ENCODE measurements around the gene AP4S1. TPM values are rescaled to one million over a fixed set of nuclear protein-coding genes. Genes with fewer than 3 reads are reported as not detected.

Gene AP4S1, protein sequence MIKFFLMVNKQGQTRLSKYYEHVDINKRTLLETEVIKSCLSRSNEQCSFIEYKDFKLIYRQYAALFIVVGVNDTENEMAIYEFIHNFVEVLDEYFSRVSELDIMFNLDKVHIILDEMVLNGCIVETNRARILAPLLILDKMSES
- 2.6 and 3.4 TPM in 2 replicates for total RNA-seq

DNA sequence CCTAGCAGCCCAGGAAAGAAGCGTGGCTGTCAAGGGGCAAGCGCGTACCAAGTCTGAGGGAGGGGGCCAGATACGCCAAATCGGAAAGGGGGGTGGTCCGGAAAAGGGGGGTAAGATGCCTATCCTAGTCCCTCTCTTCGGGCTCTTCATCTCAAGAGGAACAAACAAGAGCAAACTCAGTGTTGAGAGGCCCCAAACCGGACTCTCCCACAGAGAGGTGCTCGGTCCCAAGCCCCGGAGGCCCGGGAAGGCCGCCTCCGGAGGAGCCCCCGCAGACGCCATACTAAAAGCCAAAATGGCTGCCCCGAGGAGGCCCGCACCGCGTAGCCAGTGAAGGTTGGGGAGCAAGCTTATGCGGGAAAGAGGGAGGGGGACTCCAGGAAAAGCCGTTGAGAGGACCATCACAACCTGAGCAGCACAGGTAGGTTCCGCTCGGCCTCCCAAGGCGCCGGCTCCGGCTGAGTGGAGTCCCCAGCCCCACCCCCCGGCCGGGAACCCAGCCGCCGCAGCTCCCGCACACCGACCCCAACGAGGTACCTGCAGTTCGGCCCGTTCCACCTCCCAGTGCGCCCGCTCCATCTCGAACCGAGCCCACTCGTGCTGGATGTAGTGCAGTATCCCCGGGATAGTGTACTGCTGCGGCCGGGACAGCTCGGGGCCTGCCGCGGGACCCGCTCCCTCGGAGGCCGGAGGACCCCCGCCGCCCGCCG is at the start of gene AP4S1:
AP4S1 (plus strand) TSS at position 283 of the 710 bp plus-strand sequence. CDS start 40,548 bp downstream, outside the sequence.

GRCh38 chr14:31026077-31026449 is 614 bp downstream of the AP4S1 start, which contains the start of gene STRN3:
Gene STRN3 (minus strand): TSS chr14:31026379. CDS start chr14:31026185, 194 bp downstream.

Other genes with a start within 250 kb of the AP4S1 start
- 0.16 and 2.8 TPM in 2 replicates for gene COCH, start 151.1 kb upstream of the AP4S1 start, total RNA-seq
- 37.4 and 58.2 TPM in 2 replicates for gene STRN3, start 730 bp downstream of the AP4S1 start, total RNA-seq
- gene HECTD1, start 182.1 kb downstream of the AP4S1 start, total RNA-seq: 239 and 486 TPM in 2 replicates